Stimulated activated CD8-positive, alpha-beta memory T cell treated with anti-CD3 and anti-CD28 coated beads, Interleukin-15, amount 100 ng/mL, for 24 hours (primary cell): ENCODE results near the gene NYNRIN.

Experiments
- DNase-seq: peaks from one replicate; pipeline ENCODE4 v3.0.0-alpha.2; 2020; ENCODE audit warnings: low read depth

The NYNRIN gene

DNA sequence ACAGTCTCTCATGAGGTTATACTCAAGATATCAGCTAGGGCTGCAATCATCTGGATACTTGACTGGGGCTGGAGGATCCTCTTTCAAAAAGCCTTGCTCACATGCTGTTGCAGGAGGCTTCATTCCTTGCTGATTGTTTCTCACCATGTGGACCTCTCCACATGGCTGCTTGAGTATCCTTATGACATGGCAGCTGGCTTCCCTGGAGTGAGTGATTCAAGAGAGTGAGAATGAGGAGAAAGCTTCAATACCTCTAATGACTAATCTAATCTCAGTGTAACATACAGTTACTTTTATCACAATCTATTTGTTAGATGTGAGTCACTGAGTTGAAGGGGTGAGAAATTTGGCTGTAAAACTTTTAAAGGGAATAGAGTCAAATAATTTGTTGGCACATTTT is 58.2 kb downstream of the NYNRIN start:
- no peak for DNase-seq

DNA sequence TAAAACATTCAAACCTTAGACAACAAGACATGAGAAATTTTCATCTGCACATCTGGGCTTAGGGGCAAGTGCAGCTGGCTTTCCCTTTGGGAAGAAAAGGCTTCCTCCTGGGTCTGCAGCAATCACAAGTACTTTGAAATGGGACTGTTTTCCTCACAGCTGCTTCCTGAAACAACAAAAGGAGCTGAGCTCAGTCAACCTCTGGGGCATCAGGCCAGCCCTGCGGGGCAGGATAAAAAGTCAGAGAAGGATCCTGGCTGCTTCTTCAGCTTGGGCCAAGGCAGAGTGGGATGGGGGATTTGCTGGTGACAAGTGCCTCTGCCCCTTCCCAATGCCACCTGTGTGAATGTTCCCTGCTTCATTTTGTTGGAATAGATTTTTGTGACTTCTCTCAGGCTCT is 59.9 kb downstream of the NYNRIN start:
- no peak for DNase-seq

DNA sequence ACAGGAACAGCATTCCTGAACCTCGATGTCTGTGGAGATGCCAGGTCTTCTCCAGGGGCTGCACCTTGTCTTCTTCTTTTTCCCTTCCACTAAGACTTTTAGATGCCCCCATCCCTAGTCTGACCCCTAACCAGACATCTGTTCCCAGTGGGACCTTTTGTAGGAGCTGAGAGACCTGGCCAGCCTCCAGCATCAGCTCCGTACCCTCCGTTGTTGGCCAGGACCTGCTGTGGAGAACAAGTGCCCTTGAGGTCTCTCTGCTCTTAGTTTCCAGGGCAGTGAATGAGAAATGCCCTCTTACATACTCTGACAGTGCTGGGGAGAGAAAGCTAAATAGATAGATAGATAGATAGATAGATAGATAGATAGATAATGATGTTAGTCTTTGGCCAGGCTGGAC is 60.5 kb downstream of the NYNRIN start:
- no peak for DNase-seq

DNA sequence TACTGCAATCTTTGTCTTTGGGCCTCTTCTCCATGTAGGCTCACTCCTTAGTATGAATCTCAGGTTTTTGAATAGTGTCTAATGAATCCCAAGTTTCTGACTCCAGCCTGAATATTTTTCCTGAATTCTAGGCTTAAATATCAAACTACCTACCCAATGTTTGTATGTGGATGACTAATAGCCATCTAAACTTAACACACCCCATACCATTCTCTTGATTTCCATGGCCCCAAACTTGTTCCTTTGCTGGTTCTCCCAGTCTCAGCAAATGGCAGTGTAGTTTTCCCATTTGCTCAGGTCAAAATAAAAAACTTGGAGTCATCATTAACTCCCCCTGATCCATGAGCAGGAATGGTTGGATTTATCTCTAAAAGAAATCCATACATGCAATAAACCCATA is 62.5 kb downstream of the NYNRIN start:
- DNase-seq, result no peak

DNA sequence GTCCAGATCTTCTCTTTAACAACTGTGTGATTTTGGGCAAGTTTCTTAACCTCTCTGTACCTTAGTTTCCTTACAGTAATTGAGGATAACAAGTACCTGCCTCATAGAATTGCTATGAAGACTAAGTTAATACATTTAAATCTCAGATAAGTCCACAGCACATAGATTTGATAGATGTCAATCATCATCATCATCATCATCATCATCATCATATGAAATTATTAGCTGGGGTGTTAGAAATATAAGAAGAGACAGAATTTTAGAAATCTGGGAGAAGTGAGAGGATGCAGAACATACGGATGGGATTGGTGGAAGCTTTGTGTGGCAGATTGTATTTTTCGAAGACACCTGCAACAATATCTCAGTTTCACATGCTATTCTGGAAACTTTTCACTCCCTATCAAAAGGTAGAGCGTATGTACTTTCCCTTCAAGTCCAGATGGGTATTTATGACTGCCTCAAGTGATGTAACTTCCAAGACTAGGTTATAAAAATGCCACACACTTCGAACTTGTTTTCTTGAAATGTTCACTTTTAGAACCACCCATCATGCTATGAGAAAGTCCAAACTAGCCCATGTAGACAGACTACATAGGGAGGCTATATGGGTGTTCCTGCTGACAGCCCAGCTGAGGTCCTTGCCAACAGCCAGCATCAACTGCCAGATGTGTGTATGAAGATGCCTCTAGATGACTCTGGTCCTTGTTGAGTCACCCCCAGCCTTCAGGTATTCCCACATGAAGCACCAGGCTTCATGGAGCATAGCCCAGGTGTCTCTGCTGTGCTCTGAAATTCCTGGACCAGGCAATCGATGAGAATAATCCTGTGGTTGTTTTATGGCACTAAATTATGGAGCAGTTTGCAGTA is 64.4 kb downstream of the NYNRIN start:
- DNase-seq, result no peak

DNA sequence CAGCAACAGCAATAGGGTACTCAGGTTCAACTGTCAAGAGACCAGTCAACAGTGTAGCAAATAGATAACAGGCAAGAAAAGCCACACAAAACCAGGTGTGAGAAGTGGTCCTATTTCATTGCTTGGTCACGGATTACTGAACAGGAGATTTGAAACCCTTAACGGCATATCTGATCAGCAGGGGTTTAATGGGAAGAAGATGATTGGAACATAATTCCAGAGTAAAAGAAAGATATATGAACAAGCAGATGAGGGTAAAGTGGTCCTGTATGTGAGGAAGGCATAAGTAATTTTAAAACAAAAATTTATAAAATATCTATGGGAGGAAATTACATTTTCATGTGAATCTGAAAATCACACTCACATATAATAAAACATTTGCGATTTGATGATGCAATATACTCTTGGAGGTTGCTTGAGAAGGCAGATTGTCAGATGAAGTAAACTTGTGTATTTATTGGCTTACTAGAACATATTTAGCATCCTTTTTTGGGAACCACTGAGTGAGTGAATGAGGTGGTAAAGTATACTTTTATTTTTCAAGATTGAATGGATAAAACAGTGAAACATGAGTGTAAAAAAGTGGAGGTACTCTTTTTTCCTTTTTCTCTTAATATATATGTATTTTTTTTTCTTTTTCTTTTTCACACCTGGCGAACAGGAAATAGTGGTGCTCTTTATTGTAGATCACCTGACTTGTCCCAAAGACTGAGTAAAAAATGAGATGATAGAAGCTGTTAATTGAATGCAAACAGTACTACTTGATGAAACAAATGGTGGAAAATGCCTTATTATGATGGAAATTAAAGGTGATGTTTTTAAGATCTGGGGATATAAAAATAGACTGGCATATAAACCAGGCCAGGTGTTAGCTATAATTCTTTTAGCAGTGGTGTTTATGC is 65.3 kb downstream of the NYNRIN start:
- DNase-seq, result no peak

DNA sequence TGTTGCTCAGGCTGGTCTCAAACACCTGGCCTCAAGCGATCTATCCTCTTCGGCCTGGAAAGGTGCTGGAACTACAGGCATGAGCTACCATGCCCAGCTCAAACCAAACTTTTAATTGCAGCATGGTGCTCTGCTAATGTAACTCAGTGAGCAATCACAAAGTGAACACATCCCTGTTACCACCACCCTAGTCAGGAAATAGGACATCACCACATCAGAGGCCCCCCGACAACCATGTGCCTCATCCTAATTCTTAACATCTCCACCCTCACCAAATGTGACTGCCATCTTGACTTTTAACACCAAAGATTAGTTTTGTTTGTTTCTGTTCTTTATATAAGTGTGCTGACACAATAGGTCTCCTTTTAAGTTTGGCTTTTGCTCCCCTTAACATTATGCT is 66.6 kb downstream of the NYNRIN start:
- DNase-seq, result no peak

DNA sequence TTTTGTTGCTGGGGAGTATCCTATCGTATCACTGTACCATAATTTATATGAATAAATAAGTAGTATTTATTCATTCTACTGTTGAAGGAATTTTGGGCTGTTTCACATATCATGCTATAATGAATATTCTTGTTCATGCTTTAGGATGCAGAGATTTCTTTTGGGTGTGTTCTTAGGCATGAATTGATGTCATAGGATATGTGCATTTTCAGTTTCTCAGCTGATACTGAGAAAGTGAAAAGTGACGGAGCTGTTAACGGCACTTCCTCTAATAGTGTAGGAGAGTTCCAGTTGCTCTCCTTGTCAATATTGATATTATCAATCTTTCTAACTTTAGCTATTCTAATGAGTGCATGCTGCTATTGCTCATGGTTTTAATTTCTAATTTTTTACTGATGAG is 67.0 kb downstream of the NYNRIN start:
- DNase-seq, result no peak
